Measurements from ENCODE around the gene STX4. TPM values are rescaled to one million over a fixed set of nuclear protein-coding genes. Genes with fewer than 3 reads are reported as not detected.
"Not testable (repeated sequence)": the region's sequence is repeated elsewhere in the genome, so short reads cannot be mapped to it uniquely, and the experiment has no call there.

The STX4 gene
- total RNA-seq, 4 donors from 2014 or later: 36.8 to 54.0 (median 41.0) TPM

DNA sequence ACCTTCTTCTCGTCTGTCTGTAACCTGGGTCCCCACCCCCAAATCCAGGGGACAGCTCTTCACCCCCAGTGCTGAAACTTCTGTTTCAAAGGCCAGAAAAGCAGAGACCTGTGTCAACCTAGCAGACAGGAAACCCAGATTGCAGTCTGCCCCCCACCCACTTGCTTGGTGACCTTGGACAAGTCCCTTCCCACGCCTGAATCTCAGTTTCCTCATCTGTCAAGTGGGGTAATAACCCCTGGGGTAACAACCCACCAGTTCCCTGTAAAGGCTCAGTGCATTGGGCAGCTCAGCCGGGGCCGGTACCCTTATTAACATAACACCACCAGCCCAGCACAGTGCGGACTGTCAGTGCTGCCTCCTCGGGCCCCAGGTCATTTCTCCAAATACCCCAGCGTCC lies 24.2 kb upstream of the STX4 start:
- Histone ChIP-seq H3K27me3 (peaks cover 0 to 71% (median 15%) of the 10 kb centered on the region in 4 donors), H3K4me3 (no peak overlapping the region), H3K36me3 (no peaks in the 10 kb centered on the region), H3K27ac (replicated peaks in 1 of 4) (no peak overlapping the region), H3K9me3 (no peaks in the 10 kb centered on the region), H3K4me1 (peaks cover 0 to 13% (median 9%) of the 10 kb centered on the region in 4 donors)
- intact Hi-C loops (cut with DNase I): no loop called here
- TF ChIP-seq POLR2A (IDR thresholded peaks at IDR 0.05; ENCODE audit: low read depth) (no peak), POLR2AphosphoS5 (IDR thresholded peaks at IDR 0.05) (no peak), EP300 (IDR thresholded peaks at IDR 0.05) (no peak), CTCF (IDR thresholded peaks at IDR 0.05) (no peak)
- no peak for DNase-seq (ENCODE audit: extremely low spot score)
- 90% methylated on average over 7 of the region's 7 CpGs for WGBS

DNA sequence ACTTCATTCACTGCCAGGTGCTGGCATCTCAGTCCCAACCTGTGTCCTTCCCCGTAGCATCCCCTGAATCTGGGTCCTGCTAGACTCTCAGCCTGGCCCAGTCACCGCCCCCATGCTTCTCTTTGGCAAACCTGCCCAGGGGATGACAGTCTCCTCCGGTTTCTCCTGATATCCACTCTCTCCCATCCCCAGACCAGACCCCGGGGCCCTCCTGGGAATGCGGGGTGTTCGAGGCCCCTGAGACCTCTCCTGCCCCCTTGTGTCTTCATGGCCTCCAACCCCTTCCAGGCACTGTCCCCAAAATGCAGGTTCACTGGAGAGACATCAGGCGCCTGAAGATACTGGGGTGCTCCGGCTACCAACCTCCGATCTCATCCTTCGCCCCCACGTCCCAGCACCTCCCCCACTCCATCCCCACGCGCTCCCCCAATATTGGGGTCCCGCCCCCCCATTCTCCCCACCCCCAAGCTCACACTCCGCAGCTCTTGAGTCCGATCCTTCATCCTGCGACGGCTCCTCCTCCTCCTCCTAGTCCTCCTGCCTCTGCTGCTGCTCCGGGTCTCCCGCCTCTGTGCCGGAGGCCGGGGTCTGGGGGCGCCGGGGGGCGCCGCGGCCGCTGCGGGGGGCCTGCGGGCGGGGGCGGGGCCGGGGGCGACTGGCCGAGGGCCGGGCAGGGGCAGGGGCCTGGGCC lies 23.3 kb upstream of the STX4 start:
- no peak for DNase-seq (ENCODE audit: extremely low spot score)
- Histone ChIP-seq H3K27ac (replicated peaks in 1 of 4) (no peak overlapping the region), H3K9me3 (no peaks in the 10 kb centered on the region), H3K36me3 (no peaks in the 10 kb centered on the region), H3K4me1 (peaks cover 0 to 13% (median 9%) of the 10 kb centered on the region in 4 donors), H3K27me3 (peaks cover 0 to 75% (median 15%) of the 10 kb centered on the region in 4 donors), H3K4me3 (peak overlapping the region in 2 of 4 donors; percentile 36 to 47)
- WGBS: 24% methylated on average over 16 of the region's 36 CpGs
- intact Hi-C loops (cut with DNase I): no loop called here
- no peak for TF ChIP-seq CTCF (IDR thresholded peaks at IDR 0.05)
- TF ChIP-seq EP300 (IDR thresholded peaks at IDR 0.05): no peak
- TF ChIP-seq POLR2A (IDR thresholded peaks at IDR 0.05; ENCODE audit: low read depth): no peak
- no peak for TF ChIP-seq POLR2AphosphoS5 (IDR thresholded peaks at IDR 0.05)

GRCh38 chr16:31010585-31011325 lies 22.6 kb upstream of the STX4 start, which contains the start of gene STX1B:
TSS of gene STX1B (minus strand) at chr16:31010638. CDS start at chr16:31010396, 242 bp downstream.
- Histone ChIP-seq H3K4me1 (peaks cover 0 to 13% (median 9%) of the 10 kb centered on the region in 4 donors), H3K36me3 (no peaks in the 10 kb centered on the region), H3K4me3 (peak within 1 kb of the TSS in 2 of 4 donors; percentile 36 to 47), H3K27me3 (peaks cover 0 to 82% (median 15%) of the 10 kb centered on the region in 4 donors), H3K9me3 (no peaks in the 10 kb centered on the region), H3K27ac (replicated peaks in 1 of 4) (no peak within 1 kb of the TSS)
- intact Hi-C loops (cut with DNase I): no loop called here
- 18% methylated on average over 20 of the region's 45 CpGs for WGBS
- no peak for DNase-seq (ENCODE audit: extremely low spot score)
- no peak for TF ChIP-seq CTCF (IDR thresholded peaks at IDR 0.05)
- TF ChIP-seq POLR2AphosphoS5 (IDR thresholded peaks at IDR 0.05): no peak
- TF ChIP-seq EP300 (IDR thresholded peaks at IDR 0.05): no peak
- no peak for TF ChIP-seq POLR2A (IDR thresholded peaks at IDR 0.05; ENCODE audit: low read depth)

GRCh38 chr16:31011815-31012214 lies 21.5 kb upstream of the STX4 start:
- Histone ChIP-seq H3K4me1 (peaks cover 0 to 13% (median 9%) of the 10 kb centered on the region in 4 donors), H3K27me3 (peaks cover 0 to 87% (median 15%) of the 10 kb centered on the region in 4 donors)
- DNase-seq (ENCODE audit: extremely low spot score); H3K4me3 ChIP-seq; intact Hi-C loops (cut with DNase I); H3K9me3 ChIP-seq; H3K27ac ChIP-seq (replicated peaks in 1 of 4); H3K36me3 ChIP-seq: not testable (repeated sequence)
- 96% methylated on average over 7 of the region's 7 CpGs for WGBS

GRCh38 chr16:31013292-31013691 lies 20.1 kb upstream of the STX4 start:
- not testable (repeated sequence) for DNase-seq (ENCODE audit: extremely low spot score); H3K27ac ChIP-seq (replicated peaks in 1 of 4)

More at GRCh38 chr16:31013292-31013691, 20.1 kb upstream of the STX4 start:
- H3K4me3 ChIP-seq; H3K9me3 ChIP-seq; intact Hi-C loops (cut with DNase I); H3K36me3 ChIP-seq: not testable (repeated sequence)
- Histone ChIP-seq H3K4me1 (peaks cover 0 to 13% (median 9%) of the 10 kb centered on the region in 4 donors), H3K27me3 (peaks cover 0 to 72% (median 14%) of the 10 kb centered on the region in 4 donors)

Data from esophagus muscularis mucosa (tissue), 4 donors.